Measurements from ENCODE around the gene CAPN7.

Gene CAPN7

GRCh38 chr3:15269091-15269989 lies 63.3 kb downstream of the CAPN7 start:
- in situ Hi-C loops (cut with MboI; ENCODE audit: low sequenced_read_pairs), result loop anchor here (10.0 kb wide), 1 partner anchor 115 kb away; no protein-coding TSS in a partner anchor

GRCh38 chr3:15271030-15271429 lies 65.0 kb downstream of the CAPN7 start:
- in situ Hi-C loops (cut with MboI; ENCODE audit: low sequenced_read_pairs), result no loop called here

GRCh38 chr3:15271785-15272381 lies 65.8 kb downstream of the CAPN7 start:
- in situ Hi-C loops (cut with MboI; ENCODE audit: low sequenced_read_pairs), result no loop called here

- in situ Hi-C loops (cut with MboI; ENCODE audit: low sequenced_read_pairs), result no loop called here
These were observed 66.6 kb downstream of the CAPN7 start for GRCh38 chr3:15272426-15273196.

- in situ Hi-C loops (cut with MboI; ENCODE audit: low sequenced_read_pairs), result no loop called here
These were observed 67.2 kb downstream of the CAPN7 start for GRCh38 chr3:15273227-15273626.

- in situ Hi-C loops (cut with MboI; ENCODE audit: low sequenced_read_pairs), result no loop called here
These were observed 70.1 kb downstream of the CAPN7 start for GRCh38 chr3:15276028-15276724.

GRCh38 chr3:15277861-15278500 lies 71.9 kb downstream of the CAPN7 start:
- in situ Hi-C loops (cut with MboI; ENCODE audit: low sequenced_read_pairs), result no loop called here

GRCh38 chr3:15279205-15279604 lies 73.2 kb downstream of the CAPN7 start:
- in situ Hi-C loops (cut with MboI; ENCODE audit: low sequenced_read_pairs), result no loop called here

- in situ Hi-C loops (cut with MboI; ENCODE audit: low sequenced_read_pairs), result no loop called here
These were observed 73.8 kb downstream of the CAPN7 start for GRCh38 chr3:15279671-15280402.

GRCh38 chr3:15280853-15281532 lies 74.9 kb downstream of the CAPN7 start:
- in situ Hi-C loops (cut with MboI; ENCODE audit: low sequenced_read_pairs), result no loop called here

- in situ Hi-C loops (cut with MboI; ENCODE audit: low sequenced_read_pairs), result no loop called here
These were observed 75.8 kb downstream of the CAPN7 start for GRCh38 chr3:15281817-15282216.

GRCh38 chr3:15283702-15284101 lies 77.7 kb downstream of the CAPN7 start:
- in situ Hi-C loops (cut with MboI; ENCODE audit: low sequenced_read_pairs), result no loop called here

- in situ Hi-C loops (cut with MboI; ENCODE audit: low sequenced_read_pairs), result no loop called here
These were observed 78.3 kb downstream of the CAPN7 start for GRCh38 chr3:15284121-15284889.

GRCh38 chr3:15286022-15286421 lies 80.0 kb downstream of the CAPN7 start:
- in situ Hi-C loops (cut with MboI; ENCODE audit: low sequenced_read_pairs), result no loop called here

GRCh38 chr3:15287565-15288330 lies 81.7 kb downstream of the CAPN7 start:
- in situ Hi-C loops (cut with MboI; ENCODE audit: low sequenced_read_pairs), result no loop called here

GRCh38 chr3:15288331-15289035 lies 82.4 kb downstream of the CAPN7 start:
- in situ Hi-C loops (cut with MboI; ENCODE audit: low sequenced_read_pairs), result no loop called here

GRCh38 chr3:15289661-15290060 lies 83.6 kb downstream of the CAPN7 start:
- in situ Hi-C loops (cut with MboI; ENCODE audit: low sequenced_read_pairs), result no loop called here
